Measurements from ENCODE around the gene ANKS1B. TPM values are rescaled to one million over a fixed set of nuclear protein-coding genes. Genes with fewer than 3 reads are reported as not detected.

ANKS1B gene
- total and polyA plus RNA-seq, 10 of the 15 experiments (the other 5 are each of a cell fraction or from before 2014, with no cell fraction given), result 0.16 to 1.3 (median 0.82) TPM; not detected in 7

GRCh38 chr12:99157946-99158345 lies 826.8 kb downstream of the ANKS1B start:
- WGBS (ENCODE audit: insufficient coverage, insufficient replicate concordance, low lambda C conversion rate, missing lambda C conversion rate), result 50% methylated on average over 1 of the region's 1 CpG
- POLR2A ChIA-PET, result no interaction called here
- TF ChIP-seq LARP7 (IDR thresholded peaks at IDR 0.05), result no peak
- no peak for TF ChIP-seq ZBTB33 (IDR thresholded peaks at IDR 0.05)
- TF ChIP-seq HCFC1 (IDR thresholded peaks at IDR 0.05; ENCODE audit: low read length), result no peak
- no peak for TF ChIP-seq HDAC6 (IDR thresholded peaks at IDR 0.05; ENCODE audit: unreplicated experiment)
- no peak for TF ChIP-seq POLR2AphosphoS5 (IDR thresholded peaks at IDR 0.05; ENCODE audit: low read length)
- no peak for TF ChIP-seq KLF5 (IDR thresholded peaks at IDR 0.05; ENCODE audit: partially characterized antibody)
- no peak for TF ChIP-seq ZNF687 (IDR thresholded peaks at IDR 0.05)
- TF ChIP-seq PML (IDR thresholded peaks at IDR 0.05; ENCODE audit: low read length), result no peak
- TF ChIP-seq POLR2AphosphoS2 (IDR thresholded peaks at IDR 0.05; ENCODE audit: low read depth, low read length), result no peak
- TF ChIP-seq KDM1A (IDR thresholded peaks at IDR 0.05; ENCODE audit: borderline replicate concordance), result no peak
- no peak for TF ChIP-seq EGR1 (IDR thresholded peaks at IDR 0.05; ENCODE audit: borderline replicate concordance in 1 of 2, low read depth in 2 of 2, low read length in 2 of 2)
- TF ChIP-seq HDAC2 (IDR thresholded peaks at IDR 0.05), result no peak
- no peak for TF ChIP-seq ZSCAN29 (IDR thresholded peaks at IDR 0.05)
- TF ChIP-seq RELB (IDR thresholded peaks at IDR 0.05; ENCODE audit: low read depth), result no peak

More at GRCh38 chr12:99157946-99158345, 826.8 kb downstream of the ANKS1B start:
- Histone ChIP-seq H3K9me3 (replicated peaks; ENCODE audit: control insufficient read depth, insufficient read depth, low read length) (no peaks in the 10 kb centered on the region), H4K20me1 (ENCODE audit: control insufficient read depth, insufficient read depth) (no peaks in the 10 kb centered on the region), H3K4me2 (ENCODE audit: control insufficient read depth, insufficient read depth) (no peak overlapping the region), H3K36me3 (ENCODE audit: control insufficient read depth in 2 of 2, insufficient read depth in 2 of 2, low read length in 1 of 2) (no peaks in the 10 kb centered on the region), H3K27me3 (replicated peaks in 1 of 2; ENCODE audit: control insufficient read depth in 2 of 2, insufficient read depth in 2 of 2, low read length in 1 of 2) (no peaks in the 10 kb centered on the region), H3K79me2 (ENCODE audit: control insufficient read depth, insufficient read depth, low read length) (no peaks in the 10 kb centered on the region), H3K9ac (ENCODE audit: control insufficient read depth, insufficient read depth, low read length) (no peak overlapping the region), H3K4me1 (ENCODE audit: control insufficient read depth, insufficient read depth, low read length) (no peaks in the 10 kb centered on the region), H3K4me3 (no peak overlapping the region), H2AFZ (ENCODE audit: control insufficient read depth, low read depth, low read length) (no peak overlapping the region), H3K27ac (ENCODE audit: control insufficient read depth, insufficient read depth) (no peak overlapping the region)
- in situ Hi-C loops (cut with MboI), result no loop called here
- FAIRE-seq (no peak), ATAC-seq (no peak), DNase-seq (ENCODE audit: low read depth, low spot score) (no peak)
- ChIA-PET RAD21 (ENCODE audit: unreplicated experiment) (interaction anchor here (2.0 kb wide), 1 partner anchor 12 kb away, joined by 4 read pairs; no protein-coding TSS in a partner anchor), CTCF (no interaction called here), SMC1A (ENCODE audit: uncharacterized antibody, unreplicated experiment) (interaction anchor here (1.3 kb wide), 1 partner anchor 66 kb away, joined by 3 read pairs; no protein-coding TSS in a partner anchor)
- no TSS peak for BruUV-seq (replicated peaks)
- intact Hi-C loops (cut with micrococcal nuclease; ENCODE audit: unreplicated experiment), result no loop called here
